SK-N-MC (cell line): Measurements from ENCODE around the gene NEDD4L.

Source experiments
- EZH2 ChIP-seq: fragments of 200-600 bp; sonication (generic); IDR thresholded peaks from one replicate; pipeline ENCODE4 v1.6.1; 2017; ENCODE audit warnings: antibody characterized with exemption
- FOXP2 ChIP-seq: optimal IDR thresholded peaks from 2 replicates; pipeline ENCODE3; 2011; ENCODE audit warnings: mild to moderate bottlenecking, moderate library complexity; ENCODE audit not compliant: insufficient read depth; ENCODE audit errors: extremely low read length, control extremely low read depth
- POLR2AphosphoS5 ChIP-seq: IDR thresholded peaks from 2 replicates; pipeline ENCODE4 v1.6.1; 2012; ENCODE audit warnings: mild to moderate bottlenecking, low read depth, low read length, borderline replicate concordance

GRCh38 chr18:58355243-58355642 lies 311.2 kb downstream of the NEDD4L start:
- no peak for TF ChIP-seq EZH2
- no peak for TF ChIP-seq POLR2AphosphoS5
- TF ChIP-seq FOXP2: no peak
